ENCODE data around the gene TAL2. TPM values are rescaled to one million over a fixed set of nuclear protein-coding genes. Genes with fewer than 3 reads are reported as not detected.

The TAL2 gene
- total RNA-seq, 1 experiment from 2014 or later: not detected

DNA sequence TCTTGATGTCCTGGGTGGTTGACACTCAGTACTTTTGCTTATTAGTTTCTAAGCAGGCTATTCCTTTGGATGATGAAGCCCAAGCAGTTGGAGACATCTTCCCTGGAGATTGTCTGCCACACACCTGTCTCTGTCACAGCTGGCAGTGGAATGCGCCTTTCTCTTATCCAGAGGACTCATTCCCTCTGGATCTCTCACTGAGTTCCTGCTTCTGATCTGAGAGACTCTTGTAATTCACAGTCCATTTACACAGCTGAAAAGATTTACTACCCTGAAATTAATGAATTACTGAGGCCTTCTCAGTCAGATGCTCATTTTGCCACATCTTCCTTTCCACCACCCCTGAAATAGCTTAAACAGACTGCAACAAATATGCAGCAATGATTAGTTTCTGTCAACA lies 15.9 kb downstream of the TAL2 start:
- H3K4me3 ChIP-seq (ENCODE audit: low read depth in 2 of 2, low read length in 2 of 2): no peak overlapping the region
- ATAC-seq: no peak
- no TSS peak for BruUV-seq (replicated peaks)
- no peak overlapping the region for H3K27ac ChIP-seq (ENCODE audit: low read length)
- intact Hi-C loops (cut with micrococcal nuclease; ENCODE audit: unreplicated experiment) (no loop called here), in situ Hi-C loops (cut with HindIII; ENCODE audit: low pct_unique_long_range_greater_than_20kb, low sequenced_read_pairs) (no loop called here)
- no peaks in the 10 kb centered on the region for H3K9me3 ChIP-seq (ENCODE audit: control insufficient read depth, insufficient read depth, low read depth, low read length)
- POLR2A ChIA-PET: no interaction called here
- H3K36me3 ChIP-seq (ENCODE audit: control insufficient read depth, insufficient read depth, low read length): no peaks in the 10 kb centered on the region
- no peaks in the 10 kb centered on the region for H3K4me1 ChIP-seq (ENCODE audit: control insufficient read depth, insufficient read depth, low read length)
- no peak for TF ChIP-seq POLR2AphosphoS5 (IDR thresholded peaks at IDR 0.05; ENCODE audit: low read depth, low read length)
- H3K27me3 ChIP-seq (ENCODE audit: control insufficient read depth, insufficient read depth, low read length): no peaks in the 10 kb centered on the region
- CTCF ChIA-PET: no interaction called here
- no peak for DNase-seq (ENCODE audit: low read depth, low spot score)

DNA sequence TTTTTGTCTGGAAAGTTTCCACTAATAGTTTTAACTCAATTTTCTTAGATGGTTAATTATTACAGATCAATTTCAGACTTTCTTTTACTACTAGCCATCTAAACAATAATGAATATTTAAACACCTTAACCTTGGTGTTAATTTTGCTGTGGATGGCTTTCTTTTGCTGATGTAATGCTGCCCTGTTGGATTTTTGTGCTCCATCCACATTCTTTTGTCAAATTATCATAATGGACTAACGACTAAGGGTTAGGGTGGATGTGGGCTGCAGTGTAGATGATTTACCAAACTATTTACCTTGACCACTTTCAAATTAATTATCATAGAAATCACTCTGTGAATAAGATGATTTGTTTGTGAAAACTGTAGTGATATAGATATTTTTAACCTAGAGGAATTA lies 16.5 kb downstream of the TAL2 start:
- in situ Hi-C loops (cut with HindIII; ENCODE audit: low pct_unique_long_range_greater_than_20kb, low sequenced_read_pairs) (no loop called here), intact Hi-C loops (cut with micrococcal nuclease; ENCODE audit: unreplicated experiment) (no loop called here)
- ATAC-seq (no peak), DNase-seq (ENCODE audit: low read depth, low spot score) (no peak)
- BruUV-seq (replicated peaks): no TSS peak
- TF ChIP-seq, protein P1, sequence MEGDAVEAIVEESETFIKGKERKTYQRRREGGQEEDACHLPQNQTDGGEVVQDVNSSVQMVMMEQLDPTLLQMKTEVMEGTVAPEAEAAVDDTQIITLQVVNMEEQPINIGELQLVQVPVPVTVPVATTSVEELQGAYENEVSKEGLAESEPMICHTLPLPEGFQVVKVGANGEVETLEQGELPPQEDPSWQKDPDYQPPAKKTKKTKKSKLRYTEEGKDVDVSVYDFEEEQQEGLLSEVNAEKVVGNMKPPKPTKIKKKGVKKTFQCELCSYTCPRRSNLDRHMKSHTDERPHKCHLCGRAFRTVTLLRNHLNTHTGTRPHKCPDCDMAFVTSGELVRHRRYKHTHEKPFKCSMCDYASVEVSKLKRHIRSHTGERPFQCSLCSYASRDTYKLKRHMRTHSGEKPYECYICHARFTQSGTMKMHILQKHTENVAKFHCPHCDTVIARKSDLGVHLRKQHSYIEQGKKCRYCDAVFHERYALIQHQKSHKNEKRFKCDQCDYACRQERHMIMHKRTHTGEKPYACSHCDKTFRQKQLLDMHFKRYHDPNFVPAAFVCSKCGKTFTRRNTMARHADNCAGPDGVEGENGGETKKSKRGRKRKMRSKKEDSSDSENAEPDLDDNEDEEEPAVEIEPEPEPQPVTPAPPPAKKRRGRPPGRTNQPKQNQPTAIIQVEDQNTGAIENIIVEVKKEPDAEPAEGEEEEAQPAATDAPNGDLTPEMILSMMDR (IDR thresholded peaks at IDR 0.05): no peak
- no peak for TF ChIP-seq POLR2AphosphoS5 (IDR thresholded peaks at IDR 0.05; ENCODE audit: low read depth, low read length)
- POLR2A ChIA-PET: no interaction called here
- H3K27me3 ChIP-seq (ENCODE audit: control insufficient read depth, insufficient read depth, low read length): no peaks in the 10 kb centered on the region
- H3K36me3 ChIP-seq (ENCODE audit: control insufficient read depth, insufficient read depth, low read length): no peaks in the 10 kb centered on the region
- H3K9me3 ChIP-seq (ENCODE audit: control insufficient read depth, insufficient read depth, low read depth, low read length): no peaks in the 10 kb centered on the region
- CTCF ChIA-PET: no interaction called here
- H3K4me3 ChIP-seq (ENCODE audit: low read depth in 2 of 2, low read length in 2 of 2): no peak overlapping the region
- H3K27ac ChIP-seq (ENCODE audit: low read length): no peak overlapping the region
- H3K4me1 ChIP-seq (ENCODE audit: control insufficient read depth, insufficient read depth, low read length): no peaks in the 10 kb centered on the region

DNA sequence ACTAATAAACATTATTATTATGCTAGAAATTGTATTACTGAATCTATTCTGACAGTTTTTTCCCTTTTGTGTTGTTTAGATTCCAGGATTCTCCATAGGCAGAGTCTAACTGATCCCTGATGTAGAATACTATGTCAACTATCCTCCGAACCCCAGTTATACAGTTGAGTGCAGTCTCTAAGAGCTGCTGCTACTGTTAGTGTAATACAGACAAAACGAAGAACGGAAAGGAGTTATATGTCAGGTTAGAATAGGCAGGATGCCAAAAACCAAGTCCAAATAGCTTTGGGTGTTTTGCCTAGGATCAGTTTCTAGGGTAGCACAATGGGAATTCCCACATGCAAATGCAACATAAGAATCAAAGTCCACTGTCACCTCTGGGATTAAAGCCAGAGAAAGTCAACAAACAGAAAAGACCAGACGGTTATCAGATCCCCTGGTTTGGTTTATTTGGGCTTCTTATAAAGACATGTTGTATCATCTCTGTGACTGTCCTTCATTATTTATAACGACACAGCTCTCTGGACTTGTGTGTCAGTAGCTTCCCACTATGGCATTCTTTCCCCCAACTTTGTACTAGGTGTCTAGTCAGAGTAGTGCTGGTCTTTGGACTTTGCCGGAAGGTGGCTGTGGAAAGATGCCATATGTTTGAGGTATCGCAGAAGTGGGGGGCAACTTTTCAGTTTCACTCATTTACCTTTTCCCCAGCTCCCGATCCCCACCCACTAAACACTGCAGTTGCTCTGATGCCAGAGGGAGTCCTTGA lies 17.2 kb downstream of the TAL2 start:
- Histone ChIP-seq H3K27me3 (ENCODE audit: control insufficient read depth, insufficient read depth, low read length) (no peaks in the 10 kb centered on the region), H3K36me3 (ENCODE audit: control insufficient read depth, insufficient read depth, low read length) (no peaks in the 10 kb centered on the region), H3K27ac (ENCODE audit: low read length) (no peak overlapping the region), H3K4me1 (ENCODE audit: control insufficient read depth, insufficient read depth, low read length) (no peaks in the 10 kb centered on the region), H3K4me3 (ENCODE audit: low read depth in 2 of 2, low read length in 2 of 2) (no peak overlapping the region), H3K9me3 (ENCODE audit: control insufficient read depth, insufficient read depth, low read depth, low read length) (no peaks in the 10 kb centered on the region)
- DNase-seq (ENCODE audit: low read depth, low spot score): no peak
- CTCF ChIA-PET: no interaction called here
- ATAC-seq: no peak
- in situ Hi-C loops (cut with HindIII; ENCODE audit: low pct_unique_long_range_greater_than_20kb, low sequenced_read_pairs) (no loop called here), intact Hi-C loops (cut with micrococcal nuclease; ENCODE audit: unreplicated experiment) (no loop called here)
- POLR2A ChIA-PET: no interaction called here
- BruUV-seq (replicated peaks): no TSS peak
- TF ChIP-seq SIN3A (IDR thresholded peaks at IDR 0.05; ENCODE audit: borderline replicate concordance, insufficient read depth, low read depth, low read length): no peak
- TF ChIP-seq, protein P1 (IDR thresholded peaks at IDR 0.05): no peak
- no peak for TF ChIP-seq TCF7L2 (IDR thresholded peaks at IDR 0.05; ENCODE audit: low read depth, low read length)
- TF ChIP-seq, protein P2, sequence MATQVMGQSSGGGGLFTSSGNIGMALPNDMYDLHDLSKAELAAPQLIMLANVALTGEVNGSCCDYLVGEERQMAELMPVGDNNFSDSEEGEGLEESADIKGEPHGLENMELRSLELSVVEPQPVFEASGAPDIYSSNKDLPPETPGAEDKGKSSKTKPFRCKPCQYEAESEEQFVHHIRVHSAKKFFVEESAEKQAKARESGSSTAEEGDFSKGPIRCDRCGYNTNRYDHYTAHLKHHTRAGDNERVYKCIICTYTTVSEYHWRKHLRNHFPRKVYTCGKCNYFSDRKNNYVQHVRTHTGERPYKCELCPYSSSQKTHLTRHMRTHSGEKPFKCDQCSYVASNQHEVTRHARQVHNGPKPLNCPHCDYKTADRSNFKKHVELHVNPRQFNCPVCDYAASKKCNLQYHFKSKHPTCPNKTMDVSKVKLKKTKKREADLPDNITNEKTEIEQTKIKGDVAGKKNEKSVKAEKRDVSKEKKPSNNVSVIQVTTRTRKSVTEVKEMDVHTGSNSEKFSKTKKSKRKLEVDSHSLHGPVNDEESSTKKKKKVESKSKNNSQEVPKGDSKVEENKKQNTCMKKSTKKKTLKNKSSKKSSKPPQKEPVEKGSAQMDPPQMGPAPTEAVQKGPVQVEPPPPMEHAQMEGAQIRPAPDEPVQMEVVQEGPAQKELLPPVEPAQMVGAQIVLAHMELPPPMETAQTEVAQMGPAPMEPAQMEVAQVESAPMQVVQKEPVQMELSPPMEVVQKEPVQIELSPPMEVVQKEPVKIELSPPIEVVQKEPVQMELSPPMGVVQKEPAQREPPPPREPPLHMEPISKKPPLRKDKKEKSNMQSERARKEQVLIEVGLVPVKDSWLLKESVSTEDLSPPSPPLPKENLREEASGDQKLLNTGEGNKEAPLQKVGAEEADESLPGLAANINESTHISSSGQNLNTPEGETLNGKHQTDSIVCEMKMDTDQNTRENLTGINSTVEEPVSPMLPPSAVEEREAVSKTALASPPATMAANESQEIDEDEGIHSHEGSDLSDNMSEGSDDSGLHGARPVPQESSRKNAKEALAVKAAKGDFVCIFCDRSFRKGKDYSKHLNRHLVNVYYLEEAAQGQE (IDR thresholded peaks at IDR 0.05; ENCODE audit: insufficient read depth in 1 of 2, low read depth in 2 of 2, low read length in 1 of 2): no peak
- TF ChIP-seq POLR2AphosphoS5 (IDR thresholded peaks at IDR 0.05; ENCODE audit: low read depth, low read length): no peak

Data from Panc1 (cell line).